Caco-2 (cell line): ENCODE results near the gene NKD1. TPM values are rescaled to one million over a fixed set of nuclear protein-coding genes. Genes with fewer than 3 reads are reported as not detected.
"Not testable (repeated sequence)": the region's sequence is repeated elsewhere in the genome, so short reads cannot be mapped to it uniquely, and the experiment has no call there.

Source experiments
- BruUV-seq: library from RNA; stranded (reverse); fragments of 400-500 nt; replicated peaks from 2 replicates; lab custom pipeline; 2021; lab: Mats Ljungman, UMichigan
- CTCF ChIA-PET: fragments of 300-600 bp; sonication (Branson Sonifier 250); formaldehyde crosslinking; loops from one replicate; lab custom pipeline; 2022; ENCODE audit warnings: antibody characterized with exemption; lab: Charles Lee
- POLR2A ChIA-PET: fragments of 300-600 bp; sonication (Branson Sonifier 250); formaldehyde crosslinking; loops from one replicate; lab custom pipeline; 2022; ENCODE audit warnings: antibody characterized with exemption; lab: Charles Lee
- DNase-seq, 2 experiments: peaks; one replicate each; pipeline versions ENCODE4 v3.0.0 to v3.0.0-alpha.2; 2020 to 2022
- H3K27me3 ChIP-seq: replicated peaks from 2 replicates; pipeline ENCODE4 v1.6.0; 2011; ENCODE audit warnings: low read length; ENCODE audit not compliant: control insufficient read depth, insufficient read depth
- H3K36me3 ChIP-seq: 2 replicates; pipeline ENCODE4 v1.5.1; 2011; ENCODE audit warnings: low read length; ENCODE audit not compliant: control insufficient read depth, insufficient read depth
- H3K4me1 ChIP-seq: fragments of 250-450 bp; sonication (Bioruptor Pico); 2 replicates; pipeline ENCODE4 v1.5.1; 2020; ENCODE audit warnings: mild to moderate bottlenecking
- H3K4me3 ChIP-seq: 2 replicates; pipeline ENCODE4 v1.5.1; 2011; ENCODE audit warnings: low read depth, mild to moderate bottlenecking, control low read depth, low read length
- H3K9me3 ChIP-seq: fragments of 250-450 bp; sonication (Bioruptor Pico); 2 replicates; pipeline ENCODE4 v1.5.1; 2020; ENCODE audit warnings: mild to moderate bottlenecking, moderate library complexity
- H3K27ac Mint-ChIP-seq: one replicate; pipeline ENCODE4 v1.8.0; 2022; ENCODE audit warnings: mixed read lengths; ENCODE audit not compliant: unreplicated experiment
- H3K27me3 Mint-ChIP-seq: one replicate; pipeline ENCODE4 v1.8.0; 2022; ENCODE audit warnings: mixed read lengths; ENCODE audit not compliant: insufficient read depth, unreplicated experiment
- H3K36me3 Mint-ChIP-seq: one replicate; pipeline ENCODE4 v1.8.0; 2022; ENCODE audit warnings: mild to moderate bottlenecking, mixed read lengths; ENCODE audit not compliant: insufficient read depth, unreplicated experiment
- H3K4me1 Mint-ChIP-seq: one replicate; pipeline ENCODE4 v1.8.0; 2022; ENCODE audit warnings: low read depth, mixed read lengths; ENCODE audit not compliant: unreplicated experiment
- H3K4me3 Mint-ChIP-seq: one replicate; pipeline ENCODE4 v1.8.0; 2022; ENCODE audit warnings: mild to moderate bottlenecking, moderate library complexity, mixed read lengths; ENCODE audit not compliant: unreplicated experiment
- H3K9me3 Mint-ChIP-seq: one replicate; pipeline ENCODE4 v1.8.0; 2022; ENCODE audit warnings: mixed read lengths; ENCODE audit not compliant: unreplicated experiment
- intact Hi-C: fragments of 100-400 bp; cut with micrococcal nuclease; formaldehyde crosslinking; loops from one replicate; pipeline ENCODE4 v1.10.0; 2022; ENCODE audit not compliant: unreplicated experiment
- total RNA-seq: library from RNA; stranded (reverse); gene quantifications from 2 replicates; pipeline ENCODE4 v1.2.3, GENCODE V29; 2022
- TF ChIP-seq, protein P1 (sequence below), 2 experiments: fragments of 200-600 bp in 1 of 2; IDR thresholded peaks; 1 replicate in 1 of 2; 2 replicates in 1 of 2; pipeline versions ENCODE4 v1.5.1 to v1.8.0; 2011 to 2022; ENCODE audit warnings: antibody characterized with exemption in 1 of 2, control low read depth in 1 of 2, inconsistent platforms in 1 of 2, low read depth in 1 of 2, low read length in 1 of 2, mild to moderate bottlenecking in 1 of 2, moderate library complexity in 1 of 2; ENCODE audit not compliant: insufficient read depth in 1 of 2, severe bottlenecking in 1 of 2, unreplicated experiment in 1 of 2

Gene NKD1
- total RNA-seq, 1 experiment from 2014 or later, result 54.9 TPM

DNA sequence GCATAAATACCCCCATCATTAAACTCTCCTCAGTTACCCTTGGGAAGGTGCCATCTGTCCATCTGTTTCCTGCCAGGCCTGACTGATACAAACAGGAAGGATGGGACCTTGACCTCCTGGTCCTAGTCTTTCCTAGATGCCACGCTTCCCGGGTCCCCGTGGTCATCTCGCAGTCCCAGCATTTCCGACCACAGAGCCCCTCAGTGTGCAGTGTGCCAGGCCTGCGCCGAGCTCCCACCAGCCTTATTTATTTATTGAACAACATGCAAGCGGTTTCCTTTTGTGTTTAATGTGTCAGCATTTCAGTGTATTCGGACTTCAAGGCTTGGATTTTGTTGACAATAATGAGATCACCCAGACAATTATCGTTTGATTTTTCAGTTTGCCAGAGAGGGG is 45.6 kb upstream of the NKD1 start:
- H3K4me1 ChIP-seq, result peaks cover 35% of the 10 kb centered on the region
- no peak overlapping the region for H3K4me3 Mint-ChIP-seq
- no peaks in the 10 kb centered on the region for H3K36me3 Mint-ChIP-seq
- peak overlapping the region; percentile 12 for H3K27ac Mint-ChIP-seq
- POLR2A ChIA-PET, result no interaction called here
- intact Hi-C loops, result no loop called here
- H3K9me3 ChIP-seq, result peaks cover 6% of the 10 kb centered on the region; the same call in 1 of the 2 replicates
- H3K27me3 ChIP-seq, result no peaks in the 10 kb centered on the region
- no peak for DNase-seq
- no peaks in the 10 kb centered on the region for H3K36me3 ChIP-seq
- TF ChIP-seq, protein P1, sequence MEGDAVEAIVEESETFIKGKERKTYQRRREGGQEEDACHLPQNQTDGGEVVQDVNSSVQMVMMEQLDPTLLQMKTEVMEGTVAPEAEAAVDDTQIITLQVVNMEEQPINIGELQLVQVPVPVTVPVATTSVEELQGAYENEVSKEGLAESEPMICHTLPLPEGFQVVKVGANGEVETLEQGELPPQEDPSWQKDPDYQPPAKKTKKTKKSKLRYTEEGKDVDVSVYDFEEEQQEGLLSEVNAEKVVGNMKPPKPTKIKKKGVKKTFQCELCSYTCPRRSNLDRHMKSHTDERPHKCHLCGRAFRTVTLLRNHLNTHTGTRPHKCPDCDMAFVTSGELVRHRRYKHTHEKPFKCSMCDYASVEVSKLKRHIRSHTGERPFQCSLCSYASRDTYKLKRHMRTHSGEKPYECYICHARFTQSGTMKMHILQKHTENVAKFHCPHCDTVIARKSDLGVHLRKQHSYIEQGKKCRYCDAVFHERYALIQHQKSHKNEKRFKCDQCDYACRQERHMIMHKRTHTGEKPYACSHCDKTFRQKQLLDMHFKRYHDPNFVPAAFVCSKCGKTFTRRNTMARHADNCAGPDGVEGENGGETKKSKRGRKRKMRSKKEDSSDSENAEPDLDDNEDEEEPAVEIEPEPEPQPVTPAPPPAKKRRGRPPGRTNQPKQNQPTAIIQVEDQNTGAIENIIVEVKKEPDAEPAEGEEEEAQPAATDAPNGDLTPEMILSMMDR (IDR thresholded peaks at IDR 0.05; ENCODE audit: insufficient read depth in 1 of 2, low read depth in 1 of 2, low read length in 1 of 2, severe bottlenecking in 1 of 2, unreplicated experiment in 1 of 2), result no peak
- no peak overlapping the region for H3K4me3 ChIP-seq
- H3K4me1 Mint-ChIP-seq, result peaks cover 28% of the 10 kb centered on the region
- H3K27me3 Mint-ChIP-seq, result no peaks in the 10 kb centered on the region
- CTCF ChIA-PET, result no interaction called here
- H3K9me3 Mint-ChIP-seq, result peaks cover 10% of the 10 kb centered on the region
- BruUV-seq, result no TSS peak

DNA sequence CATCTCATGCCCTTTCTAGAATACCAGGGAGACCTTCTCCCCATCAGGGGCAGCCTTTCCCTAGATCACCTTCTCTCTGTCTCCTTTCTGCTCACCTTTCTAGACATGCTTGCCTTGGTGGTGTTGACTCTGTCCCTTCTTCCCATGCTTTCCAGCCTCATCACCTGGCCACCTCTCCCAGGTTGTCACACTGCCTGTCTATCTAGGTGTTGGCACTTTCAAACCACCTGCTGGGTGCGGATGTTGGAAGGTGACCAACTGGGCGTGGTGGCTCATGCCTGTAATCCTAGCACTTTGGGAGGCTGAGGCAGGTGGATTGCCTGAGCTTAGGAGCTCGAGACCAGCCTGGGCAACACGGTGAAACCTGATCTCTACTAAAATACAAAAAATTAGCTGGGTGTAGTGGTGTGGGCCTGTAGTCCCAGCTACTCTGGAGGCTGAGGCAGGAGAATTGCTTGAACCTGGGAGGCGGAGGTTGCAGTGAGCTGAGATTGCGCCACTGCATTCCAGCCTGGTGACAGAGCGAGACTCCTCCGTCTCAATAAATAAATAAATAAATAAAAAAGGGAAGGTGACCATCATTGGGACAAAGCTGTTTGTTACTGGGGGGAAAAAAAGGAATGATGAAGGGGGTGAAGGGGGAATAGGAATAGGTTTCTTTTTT is 44.2 kb upstream of the NKD1 start:
- POLR2A ChIA-PET, H3K27me3 Mint-ChIP-seq, H3K4me3 Mint-ChIP-seq, CTCF ChIA-PET, H3K36me3 ChIP-seq, BruUV-seq, H3K27me3 ChIP-seq, intact Hi-C loops, H3K9me3 ChIP-seq, H3K9me3 Mint-ChIP-seq, H3K4me3 ChIP-seq, H3K36me3 Mint-ChIP-seq: not testable (repeated sequence)
- H3K4me1 ChIP-seq, result peaks cover 35% of the 10 kb centered on the region
- H3K4me1 Mint-ChIP-seq, result peaks cover 28% of the 10 kb centered on the region
- peak overlapping the region; percentile 61 for H3K27ac Mint-ChIP-seq
- peak in 1 of 2 experiments; percentile 21 for DNase-seq

DNA sequence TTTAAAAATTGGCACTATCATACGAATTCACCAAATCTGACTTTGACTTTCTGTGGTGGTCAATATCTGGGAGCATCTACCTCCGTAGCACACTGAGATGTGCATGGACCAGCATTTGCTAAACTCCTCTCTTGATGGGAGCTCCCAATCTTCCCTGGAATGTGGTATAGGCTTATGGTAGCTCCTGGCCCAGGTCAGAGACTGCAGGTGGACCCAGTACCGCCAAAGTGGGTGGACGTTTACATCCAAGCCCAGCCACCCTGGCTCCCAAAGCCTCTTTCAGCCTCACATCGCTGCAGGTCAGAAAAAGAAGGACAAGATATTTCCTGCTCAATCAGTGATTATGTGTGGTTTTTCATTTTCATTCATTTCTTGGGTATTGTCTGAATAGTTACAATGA is 43.1 kb upstream of the NKD1 start:
- no peaks in the 10 kb centered on the region for H3K27me3 Mint-ChIP-seq
- Histone ChIP-seq H3K4me1 (peaks cover 35% of the 10 kb centered on the region), H3K4me3 (no peak overlapping the region), H3K9me3 (peaks cover 6% of the 10 kb centered on the region), H3K27me3 (no peaks in the 10 kb centered on the region), H3K36me3 (no peaks in the 10 kb centered on the region)
- H3K4me3 Mint-ChIP-seq, result no peak overlapping the region
- H3K36me3 Mint-ChIP-seq, result peaks cover 13% of the 10 kb centered on the region
- ChIA-PET CTCF (interaction anchor here (0.8 to 2.1 kb wide), 3 partner anchors 130 to 301 kb away, joined by 3 to 7 read pairs (median 3); no protein-coding TSS in a partner anchor), POLR2A (no interaction called here)
- intact Hi-C loops, result loop anchor here (1.0 kb wide), 1 partner anchor 37 kb away; no protein-coding TSS in a partner anchor
- peaks cover 10% of the 10 kb centered on the region for H3K9me3 Mint-ChIP-seq
- no TSS peak for BruUV-seq
- no peak for DNase-seq
- TF ChIP-seq, protein P1 (IDR thresholded peaks at IDR 0.05; ENCODE audit: insufficient read depth in 1 of 2, low read depth in 1 of 2, low read length in 1 of 2, severe bottlenecking in 1 of 2, unreplicated experiment in 1 of 2), result no peak
- H3K27ac Mint-ChIP-seq, result peak overlapping the region; percentile 79
- H3K4me1 Mint-ChIP-seq, result peaks cover 28% of the 10 kb centered on the region
